ENCODE results near the gene CCN2. TPM values are rescaled to one million over a fixed set of nuclear protein-coding genes. Genes with fewer than 3 reads are reported as not detected.

Gene CCN2
- total RNA-seq, 2 donors from 2014 or later = 19.4 to 115 TPM

GRCh38 chr6:131946992-131947955, 3.9 kb downstream of the CCN2 start:
- intact Hi-C loops (cut with DNase I) = loop anchor here (5.0 kb wide), 1 partner anchor 215 kb away; no protein-coding TSS in a partner anchor
- Histone ChIP-seq H3K27ac (no peak overlapping the region), H3K4me3 (no peak overlapping the region)

GRCh38 chr6:131946404-131946991, 4.7 kb downstream of the CCN2 start:
- no peaks in the 10 kb centered on the region for H3K27me3 ChIP-seq
- no peak for DNase-seq
- no peak overlapping the region for H3K27ac ChIP-seq
- H3K9ac ChIP-seq (ENCODE audit: low read depth in 2 of 2, low read length in 2 of 2) = no peak overlapping the region
- H3K4me3 ChIP-seq = no peak overlapping the region
- intact Hi-C loops (cut with DNase I) = loop anchor here (5.0 kb wide), 1 partner anchor 216 kb away; no protein-coding TSS in a partner anchor
- no peaks in the 10 kb centered on the region for H3K36me3 ChIP-seq
- TF ChIP-seq CTCF (IDR thresholded peaks at IDR 0.05) = no peak
- H3K4me1 ChIP-seq = no peaks in the 10 kb centered on the region
- no peaks in the 10 kb centered on the region for H3K9me3 ChIP-seq

More at GRCh38 chr6:131946992-131947955, 3.9 kb downstream of the CCN2 start:
- H3K9ac ChIP-seq (ENCODE audit: low read depth in 2 of 2, low read length in 2 of 2) = no peak overlapping the region
- no peaks in the 10 kb centered on the region for H3K4me1 ChIP-seq
- H3K27me3 ChIP-seq = no peaks in the 10 kb centered on the region
- H3K36me3 ChIP-seq = no peaks in the 10 kb centered on the region
- TF ChIP-seq CTCF (IDR thresholded peaks at IDR 0.05) = no peak
- no peaks in the 10 kb centered on the region for H3K9me3 ChIP-seq
- no peak for DNase-seq

- Histone ChIP-seq H3K9ac (ENCODE audit: low read depth in 2 of 2, low read length in 2 of 2) (no peak overlapping the region), H3K36me3 (no peaks in the 10 kb centered on the region), H3K27ac (no peak overlapping the region), H3K4me1 (no peaks in the 10 kb centered on the region), H3K27me3 (no peaks in the 10 kb centered on the region), H3K9me3 (no peaks in the 10 kb centered on the region), H3K4me3 (no peak overlapping the region)
- no peak for TF ChIP-seq CTCF (IDR thresholded peaks at IDR 0.05)
- no peak for DNase-seq
- intact Hi-C loops (cut with DNase I) = loop anchor here (5.0 kb wide), 1 partner anchor 216 kb away; no protein-coding TSS in a partner anchor
These were observed 5.2 kb downstream of the CCN2 start for GRCh38 chr6:131945971-131946370.

- no peak for DNase-seq
- H3K27me3 ChIP-seq = no peaks in the 10 kb centered on the region
- H3K4me3 ChIP-seq = no peak overlapping the region
- H3K9ac ChIP-seq (ENCODE audit: low read depth in 2 of 2, low read length in 2 of 2) = no peak overlapping the region
- TF ChIP-seq CTCF (IDR thresholded peaks at IDR 0.05) = no peak
- intact Hi-C loops (cut with DNase I) = no loop called here
- H3K27ac ChIP-seq = no peak overlapping the region
- H3K9me3 ChIP-seq = no peaks in the 10 kb centered on the region
- no peaks in the 10 kb centered on the region for H3K4me1 ChIP-seq
- H3K36me3 ChIP-seq = no peaks in the 10 kb centered on the region
These were observed 13.2 kb downstream of the CCN2 start for GRCh38 chr6:131937703-131938631.

- no peak for TF ChIP-seq CTCF (IDR thresholded peaks at IDR 0.05)
- H3K36me3 ChIP-seq = no peaks in the 10 kb centered on the region
These were observed 13.9 kb downstream of the CCN2 start for GRCh38 chr6:131937226-131937625.

More at GRCh38 chr6:131937226-131937625, 13.9 kb downstream of the CCN2 start:
- Histone ChIP-seq H3K4me1 (no peaks in the 10 kb centered on the region), H3K9me3 (no peaks in the 10 kb centered on the region), H3K9ac (ENCODE audit: low read depth in 2 of 2, low read length in 2 of 2) (no peak overlapping the region), H3K27ac (no peak overlapping the region), H3K4me3 (no peak overlapping the region), H3K27me3 (no peaks in the 10 kb centered on the region)
- intact Hi-C loops (cut with DNase I) = no loop called here
- no peak for DNase-seq
